Fibroblast of mammary gland (primary cell): ENCODE results near the gene RBP3.
"Not testable (repeated sequence)": the region's sequence is repeated elsewhere in the genome, so short reads cannot be mapped to it uniquely, and the experiment has no call there.

Source experiments
- DNase-seq: peaks from one replicate; pipeline ENCODE4 v3.0.0-alpha.2; 2010; ENCODE audit warnings: low read depth
- H3K4me3 ChIP-seq: 2 replicates; pipeline ENCODE4 v1.5.1; 2011; ENCODE audit warnings: low read depth, mild to moderate bottlenecking, low read length, moderate library complexity; ENCODE audit not compliant: control insufficient read depth
- TF ChIP-seq, protein P1 (sequence below): conservative IDR thresholded peaks from 2 replicates; pipeline ENCODE4 v1.5.1; 2011; ENCODE audit warnings: low read depth, low read length, inconsistent platforms; ENCODE audit not compliant: control insufficient read depth, insufficient read depth

RBP3 gene

DNA sequence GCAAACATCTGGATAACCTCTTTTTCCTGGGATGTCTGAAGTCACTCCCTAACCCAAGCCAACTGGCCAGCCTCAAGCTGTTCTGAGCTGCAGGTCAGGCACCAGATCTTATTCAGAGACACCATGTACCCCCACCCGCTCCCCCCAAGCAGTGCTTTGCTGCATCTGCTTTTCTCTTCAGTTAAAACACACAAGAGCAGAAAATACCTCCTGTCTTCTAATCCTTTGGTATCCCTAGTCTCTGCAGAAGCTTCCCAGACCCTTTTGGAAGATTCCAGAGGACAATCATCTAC is 32.9 kb downstream of the RBP3 start:
- TF ChIP-seq, protein P1, sequence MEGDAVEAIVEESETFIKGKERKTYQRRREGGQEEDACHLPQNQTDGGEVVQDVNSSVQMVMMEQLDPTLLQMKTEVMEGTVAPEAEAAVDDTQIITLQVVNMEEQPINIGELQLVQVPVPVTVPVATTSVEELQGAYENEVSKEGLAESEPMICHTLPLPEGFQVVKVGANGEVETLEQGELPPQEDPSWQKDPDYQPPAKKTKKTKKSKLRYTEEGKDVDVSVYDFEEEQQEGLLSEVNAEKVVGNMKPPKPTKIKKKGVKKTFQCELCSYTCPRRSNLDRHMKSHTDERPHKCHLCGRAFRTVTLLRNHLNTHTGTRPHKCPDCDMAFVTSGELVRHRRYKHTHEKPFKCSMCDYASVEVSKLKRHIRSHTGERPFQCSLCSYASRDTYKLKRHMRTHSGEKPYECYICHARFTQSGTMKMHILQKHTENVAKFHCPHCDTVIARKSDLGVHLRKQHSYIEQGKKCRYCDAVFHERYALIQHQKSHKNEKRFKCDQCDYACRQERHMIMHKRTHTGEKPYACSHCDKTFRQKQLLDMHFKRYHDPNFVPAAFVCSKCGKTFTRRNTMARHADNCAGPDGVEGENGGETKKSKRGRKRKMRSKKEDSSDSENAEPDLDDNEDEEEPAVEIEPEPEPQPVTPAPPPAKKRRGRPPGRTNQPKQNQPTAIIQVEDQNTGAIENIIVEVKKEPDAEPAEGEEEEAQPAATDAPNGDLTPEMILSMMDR, result no peak
- H3K4me3 ChIP-seq, result no peak overlapping the region
- DNase-seq, result no peak

DNA sequence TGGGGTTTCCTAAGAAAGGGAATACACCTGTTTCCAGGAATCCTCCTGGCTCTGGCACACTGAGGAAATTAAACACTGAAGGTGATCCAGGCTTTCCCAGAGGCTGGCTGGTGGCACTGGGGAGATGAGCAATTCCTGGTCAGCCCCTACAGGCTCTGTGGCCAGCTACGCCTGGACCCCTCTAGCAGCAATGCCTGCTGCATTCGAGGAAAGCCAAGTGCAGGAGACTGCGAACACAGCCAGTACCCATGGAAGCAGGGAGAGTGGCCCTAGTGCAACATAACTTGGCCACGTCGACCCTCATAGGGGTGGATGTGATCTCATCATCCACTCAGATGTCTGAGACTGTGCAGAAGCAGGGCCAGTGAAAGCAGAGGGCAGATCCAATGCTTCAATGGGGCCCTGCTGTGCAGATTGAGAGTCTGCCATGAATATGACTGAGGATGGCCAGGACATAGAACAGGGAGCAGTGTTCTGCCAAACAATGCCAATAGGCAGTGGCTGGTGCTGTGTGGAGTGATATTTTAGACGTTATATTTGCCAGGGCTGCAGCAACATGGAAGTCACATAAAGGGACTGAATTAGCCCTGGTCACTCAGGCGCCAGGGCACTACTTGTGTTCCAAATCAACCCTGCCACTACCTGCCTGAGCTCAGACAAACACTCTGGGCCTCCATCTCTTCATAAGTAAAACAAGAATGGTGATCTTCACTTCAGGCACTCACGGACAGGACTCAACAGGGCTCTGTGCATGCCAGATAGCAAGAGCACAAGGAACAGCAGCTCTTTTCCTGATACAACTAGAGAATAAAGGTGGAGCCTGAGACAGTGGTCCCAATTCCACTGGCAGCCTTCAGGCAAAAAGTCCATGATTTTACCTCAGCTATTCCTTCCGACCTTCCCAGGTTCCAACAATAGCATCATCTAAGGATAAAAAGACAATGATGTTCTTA is 33.5 kb downstream of the RBP3 start:
- no peak overlapping the region for H3K4me3 ChIP-seq
- TF ChIP-seq, protein P1, result no peak
- no peak for DNase-seq

DNA sequence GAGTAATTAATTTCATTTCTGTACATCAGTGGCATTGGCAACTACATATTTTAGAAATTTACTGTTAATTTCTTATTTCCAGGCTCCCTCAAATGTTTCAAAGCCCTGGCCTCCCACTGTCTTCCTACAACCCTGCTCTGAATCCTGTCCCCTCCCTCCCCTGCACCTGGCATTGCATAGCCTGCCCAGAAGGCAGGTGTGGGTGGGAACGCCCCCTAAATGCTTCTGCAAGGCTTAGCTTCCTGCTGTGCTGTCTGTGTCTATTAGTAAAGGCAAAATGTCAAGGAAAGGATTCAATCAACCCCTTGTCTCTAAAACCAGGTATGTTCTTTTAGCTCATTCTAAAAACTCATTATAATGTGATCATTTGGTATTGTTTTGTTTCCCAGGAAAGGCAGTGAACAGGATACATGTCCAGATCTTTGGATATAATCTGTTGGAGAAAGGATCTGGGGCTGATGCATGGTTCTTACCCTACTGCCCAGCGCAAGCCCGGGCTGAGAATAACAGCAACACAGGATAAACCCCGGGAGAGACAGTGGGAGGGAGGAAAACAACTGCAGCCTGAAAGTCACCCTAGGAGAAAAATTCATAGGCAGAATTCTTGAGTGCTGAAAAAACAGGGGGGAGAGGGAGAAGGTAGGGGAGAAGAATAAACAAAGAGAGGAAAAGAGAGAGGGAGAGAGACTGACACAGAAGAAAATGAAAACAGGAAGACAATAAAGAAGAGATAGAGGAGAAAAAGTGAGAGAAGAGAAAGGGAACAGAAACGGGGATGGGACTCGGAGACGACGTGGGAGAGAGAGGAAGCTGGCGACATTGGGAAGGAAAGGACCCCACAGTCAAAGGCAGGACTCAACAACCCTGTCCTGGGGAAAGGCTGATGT is 35.3 kb downstream of the RBP3 start:
- TF ChIP-seq, protein P1, result no peak
- H3K4me3 ChIP-seq, result peak overlapping the region; percentile 65
- no peak for DNase-seq

DNA sequence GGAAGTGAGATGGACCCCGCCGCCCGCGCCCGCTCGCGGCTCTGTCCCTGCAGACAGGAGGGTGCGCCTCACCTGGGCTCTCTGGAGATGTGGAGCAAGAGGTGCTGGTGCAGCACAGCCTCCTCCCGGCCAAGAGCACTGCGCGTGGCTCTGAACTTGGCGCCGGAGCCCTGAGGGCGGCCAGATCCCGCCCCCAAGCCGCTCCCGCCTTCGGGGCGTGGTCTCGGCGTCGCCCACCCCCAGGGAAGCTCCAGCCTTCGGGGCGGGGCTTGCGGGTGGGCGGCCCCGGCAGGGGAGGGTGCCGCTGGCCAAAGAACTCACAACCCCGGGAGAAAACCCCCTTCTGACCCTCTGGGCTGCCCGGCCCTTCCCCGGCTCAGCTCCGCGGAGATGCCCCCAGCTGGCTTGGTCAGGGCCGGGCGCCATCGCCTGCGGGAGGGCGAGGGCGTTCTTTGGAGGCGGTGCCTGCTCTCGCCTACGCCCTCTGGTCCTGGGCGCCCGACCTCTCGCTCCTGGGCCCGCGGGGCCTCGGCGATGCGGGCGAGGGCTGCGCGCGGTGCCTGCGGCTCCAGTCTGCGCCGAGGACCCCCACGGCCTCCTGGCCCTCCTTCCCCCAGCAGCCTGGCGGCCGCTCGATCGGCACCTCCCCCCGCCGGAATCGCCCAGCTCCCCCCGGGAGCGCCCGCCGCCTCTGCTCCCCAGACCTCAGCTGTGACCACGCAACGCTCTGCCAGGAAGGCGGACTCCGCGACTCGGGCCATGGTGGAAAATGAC is 36.2 kb downstream of the RBP3 start, which contains the start of gene ZNF488:
Gene ZNF488, minus strand, starts transcription at position 146 of the 774 bp plus-strand sequence. CDS start 15,464 bp downstream, outside the sequence.
- TF ChIP-seq, protein P1, result no peak
- peak within 1 kb of the TSS; percentile 65 for H3K4me3 ChIP-seq
- DNase-seq, result peak; percentile 64

DNA sequence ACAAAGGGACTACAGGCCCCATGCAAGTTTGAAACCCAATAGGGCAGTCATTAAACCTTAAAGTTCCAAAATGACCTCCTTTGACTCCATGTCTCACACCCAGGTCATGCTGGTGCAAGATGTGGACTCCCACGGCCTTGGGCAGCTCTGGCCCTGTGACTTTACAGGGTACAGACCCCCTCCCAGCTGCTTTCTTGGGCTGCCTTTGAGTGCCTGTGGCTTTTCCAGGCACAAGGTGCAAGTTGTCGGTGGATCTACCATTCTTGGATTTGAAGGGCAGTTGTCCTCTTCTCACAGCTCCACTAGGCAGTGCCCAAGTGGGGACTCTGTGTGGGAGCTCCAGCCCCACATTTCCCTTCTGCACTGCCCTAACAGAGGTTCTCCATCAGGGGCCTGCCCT is 37.9 kb downstream of the RBP3 start:
- not testable (repeated sequence) for H3K4me3 ChIP-seq, DNase-seq

DNA sequence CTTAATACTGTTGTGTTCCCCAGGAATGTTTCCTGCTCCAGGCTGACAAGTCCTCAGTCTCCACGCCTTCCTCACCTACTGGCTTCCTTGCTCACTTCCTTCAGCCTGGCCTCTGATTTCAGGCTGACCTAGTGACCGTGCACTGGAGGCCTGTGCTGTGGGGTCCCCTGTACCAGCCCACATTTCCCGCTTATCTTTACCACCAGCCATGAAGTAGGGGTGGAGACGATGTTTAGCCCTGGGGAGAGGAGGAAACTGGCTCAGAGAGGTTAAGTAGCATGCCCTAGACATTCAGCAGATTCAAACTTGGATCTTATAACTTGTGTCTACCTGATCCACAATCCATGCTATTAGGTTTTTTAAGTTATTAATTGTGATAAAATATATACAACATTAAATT is 40.7 kb downstream of the RBP3 start:
- TF ChIP-seq, protein P1, result no peak
- no peak for DNase-seq
- no peak overlapping the region for H3K4me3 ChIP-seq
